Islet precursor cell (in vitro differentiated cells): ENCODE data around the gene CDKN1B.
"Not testable (repeated sequence)": the region's sequence is repeated elsewhere in the genome, so short reads cannot be mapped to it uniquely, and the experiment has no call there.

Source experiments
- DNase-seq: peaks from one replicate; pipeline ENCODE4 v3.0.0-alpha.2; 2018

Gene CDKN1B

GRCh38 chr12:12725086-12725955 is 8.2 kb downstream of the CDKN1B start:
- DNase-seq: peak; percentile 97

- no peak for DNase-seq
Measured at GRCh38 chr12:12725956-12726554, 8.9 kb downstream of the CDKN1B start.

GRCh38 chr12:12726555-12727093 is 9.5 kb downstream of the CDKN1B start:
- no peak for DNase-seq

GRCh38 chr12:12731178-12731577 is 14.0 kb downstream of the CDKN1B start:
- no peak for DNase-seq

- no peak for DNase-seq
Measured at GRCh38 chr12:12731785-12732184, 14.6 kb downstream of the CDKN1B start.

GRCh38 chr12:12733118-12733517 is 15.9 kb downstream of the CDKN1B start:
- no peak for DNase-seq

GRCh38 chr12:12734054-12734453 is 16.9 kb downstream of the CDKN1B start:
- no peak for DNase-seq

- DNase-seq: no peak
Measured at GRCh38 chr12:12734561-12735071, 17.4 kb downstream of the CDKN1B start.

- DNase-seq: peak; percentile 71
Measured at GRCh38 chr12:12735301-12735700, 18.1 kb downstream of the CDKN1B start.

GRCh38 chr12:12736759-12737676 is 19.9 kb downstream of the CDKN1B start:
- DNase-seq: no peak

- not testable (repeated sequence) for DNase-seq
Measured at GRCh38 chr12:12738152-12738551, 21.0 kb downstream of the CDKN1B start.

- DNase-seq: no peak
Measured at GRCh38 chr12:12741660-12742059, 24.5 kb downstream of the CDKN1B start.

- no peak for DNase-seq
Measured at GRCh38 chr12:12744546-12745305, 27.6 kb downstream of the CDKN1B start.

- peak; percentile 83 for DNase-seq
Measured at GRCh38 chr12:12745576-12746211, 28.5 kb downstream of the CDKN1B start.

- DNase-seq: no peak
Measured at GRCh38 chr12:12747278-12747677, 30.1 kb downstream of the CDKN1B start.

GRCh38 chr12:12748044-12748443 is 30.9 kb downstream of the CDKN1B start:
- DNase-seq: no peak

- no peak for DNase-seq
Measured at GRCh38 chr12:12749433-12749832, 32.3 kb downstream of the CDKN1B start.

- no peak for DNase-seq
Measured at GRCh38 chr12:12755923-12756322, 38.8 kb downstream of the CDKN1B start.

GRCh38 chr12:12757121-12757520 is 40.0 kb downstream of the CDKN1B start:
- DNase-seq: no peak

- peak; percentile 6 for DNase-seq
Measured at GRCh38 chr12:12759234-12759915, 42.2 kb downstream of the CDKN1B start.

- no peak for DNase-seq
Measured at GRCh38 chr12:12764824-12765223, 47.7 kb downstream of the CDKN1B start.
